Endothelial cell of umbilical vein (primary cell): Measurements from ENCODE around the gene RAD18. TPM values are rescaled to one million over a fixed set of nuclear protein-coding genes. Genes with fewer than 3 reads are reported as not detected.

Experiments
- BruUV-seq: library from RNA; stranded (reverse); fragments of 400-500 nt; replicated peaks from 2 replicates; lab custom pipeline; 2021; lab: Mats Ljungman, UMichigan
- CTCF ChIA-PET: fragments of 300-600, 350-600 bp; sonication (Branson Sonifier 250); formaldehyde crosslinking; loops from one replicate; lab custom pipeline; 2021; ENCODE audit warnings: antibody characterized with exemption, inconsistent platforms; lab: Charles Lee
- POLR2A ChIA-PET: fragments of 300-600, 350-600 bp; sonication (Branson Sonifier 250); formaldehyde crosslinking; loops from one replicate; lab custom pipeline; 2021; ENCODE audit warnings: antibody characterized with exemption, inconsistent platforms; lab: Charles Lee
- DNase-seq: peaks from one replicate; pipeline ENCODE4 v3.0.0-alpha.2; 2011; ENCODE audit warnings: low read depth, low spot score
- FAIRE-seq: peaks from 2 replicates; lab custom pipeline; 2011; peaks lifted over from hg19 to GRCh38; lab: Jason Lieb, UNC
- H2AFZ ChIP-seq: 2 replicates; pipeline ENCODE4 v1.6.0; 2012; ENCODE audit warnings: low read depth, low read length, control low read depth, inconsistent platforms
- H3K27ac ChIP-seq: 2 replicates; pipeline ENCODE4 v1.5.1; 2011; ENCODE audit warnings: low read depth, mild to moderate bottlenecking, control low read depth, low read length, moderate library complexity; ENCODE audit not compliant: insufficient read depth
- H3K27me3 ChIP-seq, 2 experiments: 2 replicates each; pipeline versions ENCODE4 v1.6.0 to v1.6.1; 2011; ENCODE audit warnings: low read length in 2 of 2, mixed read lengths in 1 of 2; ENCODE audit not compliant: control insufficient read depth in 2 of 2, insufficient read depth in 2 of 2
- H3K36me3 ChIP-seq, 2 experiments: 2 replicates in 1 of 2; 3 replicates in 1 of 2; pipeline ENCODE4 v1.5.1; 2011; ENCODE audit warnings: low read length in 2 of 2, mild to moderate bottlenecking in 1 of 2, moderate library complexity in 1 of 2; ENCODE audit not compliant: control insufficient read depth in 2 of 2, insufficient read depth in 2 of 2; ENCODE audit errors: extremely low read depth in 1 of 2
- H3K4me1 ChIP-seq: 3 replicates; pipeline ENCODE4 v1.5.1; 2011; ENCODE audit warnings: mild to moderate bottlenecking, low read length; ENCODE audit not compliant: control insufficient read depth, insufficient read depth; ENCODE audit errors: extremely low read depth
- H3K4me2 ChIP-seq: 2 replicates; pipeline ENCODE4 v1.6.1; 2011; ENCODE audit warnings: low read length, control low read depth, mixed read lengths; ENCODE audit not compliant: insufficient read depth
- H3K4me3 ChIP-seq, 3 experiments: fragments of 200-600 bp in 1 of 3; sonication (generic), shearing (Covaris generic) in 1 of 3; replicated peaks in 1 of 3; 2 replicates each; pipeline ENCODE4 v1.5.1; 2011 to 2016; ENCODE audit warnings: control low read depth in 3 of 3, low read length in 3 of 3, mild to moderate bottlenecking in 2 of 3, inconsistent platforms in 1 of 3, low read depth in 1 of 3, moderate library complexity in 1 of 3; ENCODE audit not compliant: insufficient read depth in 1 of 3
- H3K79me2 ChIP-seq: 2 replicates; pipeline ENCODE4 v1.6.0; 2012; ENCODE audit warnings: low read length, inconsistent platforms; ENCODE audit not compliant: control insufficient read depth, insufficient read depth
- H3K9ac ChIP-seq: replicated peaks from 2 replicates; pipeline ENCODE3; 2011; ENCODE audit warnings: low read length, control low read depth; ENCODE audit not compliant: insufficient read depth; ENCODE audit errors: extremely low read depth
- H3K9me1 ChIP-seq: replicated peaks from 3 replicates; pipeline ENCODE4 v1.6.0; 2011; ENCODE audit warnings: mild to moderate bottlenecking, low read length; ENCODE audit not compliant: control insufficient read depth, insufficient read depth; ENCODE audit errors: extremely low read depth
- H3K9me3 ChIP-seq: replicated peaks from 2 replicates; pipeline ENCODE4 v1.5.1; 2012; ENCODE audit warnings: low read length, inconsistent platforms; ENCODE audit not compliant: control insufficient read depth, insufficient read depth
- H4K20me1 ChIP-seq: replicated peaks from 2 replicates; pipeline ENCODE3; 2011; ENCODE audit warnings: mild to moderate bottlenecking, low read length; ENCODE audit not compliant: control insufficient read depth, insufficient read depth; ENCODE audit errors: extremely low read depth
- EZH2 ChIP-seq: IDR thresholded peaks from 2 replicates; pipeline ENCODE4 v1.6.1; 2012; ENCODE audit warnings: borderline replicate concordance, low read depth, mild to moderate bottlenecking, moderate library complexity, low read length, inconsistent platforms; ENCODE audit not compliant: severe bottlenecking
- FOS ChIP-seq: IDR thresholded peaks from 2 replicates; pipeline ENCODE4 v1.6.1; 2011; ENCODE audit warnings: mild to moderate bottlenecking, low read length, moderate library complexity, borderline replicate concordance; ENCODE audit not compliant: insufficient read depth
- GATA2 ChIP-seq: IDR thresholded peaks from 2 replicates; pipeline ENCODE4 v1.7.0; 2011; ENCODE audit warnings: low read depth, mild to moderate bottlenecking, moderate library complexity, mixed read lengths, low read length; ENCODE audit not compliant: insufficient read length, insufficient read depth
- JUN ChIP-seq: IDR thresholded peaks from 2 replicates; pipeline ENCODE4 v1.6.1; 2011; ENCODE audit warnings: borderline replicate concordance, low read depth; ENCODE audit not compliant: insufficient read length, insufficient read depth
- MYC ChIP-seq: IDR thresholded peaks from one replicate; pipeline ENCODE4 v1.6.1; 2011; ENCODE audit warnings: mild to moderate bottlenecking, low read depth, low read length
- POLR2A ChIP-seq: IDR thresholded peaks from 2 replicates; pipeline ENCODE4 v1.6.1; 2012; ENCODE audit warnings: low read depth, mild to moderate bottlenecking, control low read depth, low read length
- POLR2AphosphoS5 ChIP-seq: IDR thresholded peaks from 2 replicates; pipeline ENCODE4 v1.6.1; 2012; ENCODE audit warnings: low read depth, mild to moderate bottlenecking, control low read depth, low read length, moderate library complexity; ENCODE audit not compliant: insufficient read depth
- dilution Hi-C: fragments of 300-500 bp; cut with MboI; formaldehyde crosslinking; loops from one replicate; pipeline ENCODE4 v1.15.0; 2019; ENCODE audit warnings: low sequenced_read_pairs; ENCODE audit not compliant: extremely low pct_ligation_motif_present
- intact Hi-C: fragments of 100-400 bp; cut with micrococcal nuclease; formaldehyde crosslinking; loops from one replicate; pipeline ENCODE4 v1.10.0; 2022
- polyA plus RNA-seq, 4 experiments: library from polyadenylated mRNA; depleted of rRNA in 3 of 4; stranded (reverse) in 3 of 4; unstranded in 1 of 4; fragments of >200 nt; gene quantifications; 2 replicates each; pipeline versions ENCODE4 v1.2.1 to v1.2.3, GENCODE V29; 2011 to 2012; ENCODE audit warnings: missing spikeins in 1 of 4
- total RNA-seq: library from RNA; stranded (reverse); gene quantifications from 2 replicates; pipeline ENCODE4 v1.2.3, GENCODE V29; 2021
- TF ChIP-seq, protein P1 (sequence below): IDR thresholded peaks from 2 replicates; pipeline ENCODE4 v1.6.1; 2011; ENCODE audit not compliant: insufficient read depth, insufficient read length
- TF ChIP-seq, protein P2 (sequence below), 2 donors: IDR thresholded peaks; 1 replicate in 1 of 2; 2 replicates in 1 of 2; pipeline ENCODE4 v1.5.1; 2011; ENCODE audit warnings: low read length in 2 of 2, mild to moderate bottlenecking in 2 of 2, moderate library complexity in 2 of 2, control low read depth in 1 of 2, inconsistent platforms in 1 of 2, low read depth in 1 of 2; ENCODE audit not compliant: insufficient read depth in 1 of 2; ENCODE audit errors: extremely low read depth in 1 of 2

The RAD18 gene
- total and polyA plus RNA-seq, 2 donors (not counting 3 experiments of a cell fraction or from before 2014, with no cell fraction given): 7.9 to 23.8 TPM

DNA sequence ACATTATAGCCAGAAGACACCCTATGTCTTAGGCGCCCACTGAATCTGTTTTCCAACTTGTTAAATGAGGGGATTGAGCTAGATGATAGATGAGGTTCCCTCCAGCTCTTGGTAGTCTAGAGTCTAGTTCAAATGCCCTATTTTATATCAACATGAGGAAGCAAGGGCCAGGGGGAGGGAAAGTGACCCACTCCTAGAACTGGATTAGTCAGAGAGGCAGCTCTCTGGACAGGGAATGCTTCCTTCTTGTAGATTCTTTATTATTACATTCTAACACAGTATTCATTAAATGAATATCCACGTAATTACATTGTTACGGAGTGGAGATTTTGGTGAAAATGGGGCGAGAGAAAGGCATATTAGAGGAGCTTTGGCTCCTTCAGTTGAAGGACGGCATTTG, 89.5 kb downstream of the RAD18 start:
- H3K9ac ChIP-seq: no peak overlapping the region
- no TSS peak for BruUV-seq
- dilution Hi-C loops: no loop called here
- no peaks in the 10 kb centered on the region for H3K9me1 ChIP-seq
- H3K27ac ChIP-seq: no peak overlapping the region
- H3K9me3 ChIP-seq: no peaks in the 10 kb centered on the region
- no peaks in the 10 kb centered on the region for H3K79me2 ChIP-seq
- no peak overlapping the region for H2AFZ ChIP-seq
- TF ChIP-seq, protein P1, sequence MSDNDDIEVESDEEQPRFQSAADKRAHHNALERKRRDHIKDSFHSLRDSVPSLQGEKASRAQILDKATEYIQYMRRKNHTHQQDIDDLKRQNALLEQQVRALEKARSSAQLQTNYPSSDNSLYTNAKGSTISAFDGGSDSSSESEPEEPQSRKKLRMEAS: no peak
- TF ChIP-seq JUN: no peak
- no peak for TF ChIP-seq GATA2
- no peak for TF ChIP-seq EZH2
- no peak for TF ChIP-seq POLR2AphosphoS5
- no peak for TF ChIP-seq FOS
- TF ChIP-seq MYC: no peak
- TF ChIP-seq, protein P2, sequence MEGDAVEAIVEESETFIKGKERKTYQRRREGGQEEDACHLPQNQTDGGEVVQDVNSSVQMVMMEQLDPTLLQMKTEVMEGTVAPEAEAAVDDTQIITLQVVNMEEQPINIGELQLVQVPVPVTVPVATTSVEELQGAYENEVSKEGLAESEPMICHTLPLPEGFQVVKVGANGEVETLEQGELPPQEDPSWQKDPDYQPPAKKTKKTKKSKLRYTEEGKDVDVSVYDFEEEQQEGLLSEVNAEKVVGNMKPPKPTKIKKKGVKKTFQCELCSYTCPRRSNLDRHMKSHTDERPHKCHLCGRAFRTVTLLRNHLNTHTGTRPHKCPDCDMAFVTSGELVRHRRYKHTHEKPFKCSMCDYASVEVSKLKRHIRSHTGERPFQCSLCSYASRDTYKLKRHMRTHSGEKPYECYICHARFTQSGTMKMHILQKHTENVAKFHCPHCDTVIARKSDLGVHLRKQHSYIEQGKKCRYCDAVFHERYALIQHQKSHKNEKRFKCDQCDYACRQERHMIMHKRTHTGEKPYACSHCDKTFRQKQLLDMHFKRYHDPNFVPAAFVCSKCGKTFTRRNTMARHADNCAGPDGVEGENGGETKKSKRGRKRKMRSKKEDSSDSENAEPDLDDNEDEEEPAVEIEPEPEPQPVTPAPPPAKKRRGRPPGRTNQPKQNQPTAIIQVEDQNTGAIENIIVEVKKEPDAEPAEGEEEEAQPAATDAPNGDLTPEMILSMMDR (IDR thresholded peaks at IDR 0.05; ENCODE audit: extremely low read depth in 1 of 2, insufficient read depth in 1 of 2, low read depth in 1 of 2, low read length in 2 of 2): no peak
- no peak for TF ChIP-seq POLR2A
- H4K20me1 ChIP-seq: no peaks in the 10 kb centered on the region
- H3K4me3 ChIP-seq: no peak overlapping the region
- H3K36me3 ChIP-seq: no peaks in the 10 kb centered on the region
- DNase-seq (no peak), FAIRE-seq (no peak)
- intact Hi-C loops: no loop called here
- ChIA-PET CTCF (no interaction called here), POLR2A (no interaction called here)
- H3K4me1 ChIP-seq: peaks cover 17% of the 10 kb centered on the region
- no peak overlapping the region for H3K4me2 ChIP-seq
- H3K27me3 ChIP-seq: no peaks in the 10 kb centered on the region
